RPMI8226 (cell line): ENCODE results near the gene SCN2A.
A peak's percentile ranks its signal among the peaks of the same experiment; 100 is the strongest.
"Not testable (repeated sequence)": the region's sequence is repeated elsewhere in the genome, so short reads cannot be mapped to it uniquely, and the experiment has no call there.

ENCODE experiments used
- DNase-seq: peaks from one replicate; pipeline ENCODE4 v3.0.0-alpha.2; 2015

Gene SCN2A

DNA sequence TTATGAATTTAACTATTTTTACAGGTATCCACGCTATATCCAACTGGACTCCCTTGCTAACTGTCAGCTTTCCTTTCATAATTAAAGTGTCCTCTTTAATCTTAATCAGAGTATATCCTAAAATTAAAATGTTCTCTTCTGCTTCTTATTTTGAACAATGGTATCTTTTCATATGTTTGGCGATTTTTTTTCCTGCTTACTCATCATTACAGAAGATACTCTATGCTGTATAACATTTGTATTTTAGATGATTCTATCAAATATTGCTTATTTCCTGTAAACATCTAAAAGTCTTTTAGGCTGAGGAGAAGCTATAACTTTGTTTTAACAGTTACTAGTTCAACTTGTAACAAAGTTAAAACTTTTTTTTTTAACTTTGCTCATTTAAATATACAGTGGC lies 17.4 kb downstream of the SCN2A start:
- no peak for DNase-seq

- DNase-seq: not testable (repeated sequence)
These were observed 21.1 kb downstream of the SCN2A start for GRCh38 chr2:165260347-165260746.

DNA sequence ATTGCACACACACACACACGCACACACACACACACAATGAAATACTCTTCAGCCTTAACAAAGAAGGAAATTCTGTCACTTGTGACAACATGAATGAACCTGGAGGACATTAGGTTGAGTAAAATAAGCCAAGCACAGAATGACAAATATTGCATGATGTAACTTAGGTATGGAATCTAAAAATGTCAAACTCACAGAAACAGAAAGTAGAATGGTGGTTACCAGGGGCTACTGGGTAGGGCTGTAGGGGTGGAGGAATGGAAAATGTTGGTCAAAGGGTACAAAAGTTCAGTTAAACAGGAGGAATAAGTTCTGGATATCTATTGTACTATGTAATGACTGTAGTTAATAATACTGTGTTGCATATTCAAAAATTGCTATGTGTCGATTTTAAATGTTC lies 29.5 kb downstream of the SCN2A start:
- no peak for DNase-seq

DNA sequence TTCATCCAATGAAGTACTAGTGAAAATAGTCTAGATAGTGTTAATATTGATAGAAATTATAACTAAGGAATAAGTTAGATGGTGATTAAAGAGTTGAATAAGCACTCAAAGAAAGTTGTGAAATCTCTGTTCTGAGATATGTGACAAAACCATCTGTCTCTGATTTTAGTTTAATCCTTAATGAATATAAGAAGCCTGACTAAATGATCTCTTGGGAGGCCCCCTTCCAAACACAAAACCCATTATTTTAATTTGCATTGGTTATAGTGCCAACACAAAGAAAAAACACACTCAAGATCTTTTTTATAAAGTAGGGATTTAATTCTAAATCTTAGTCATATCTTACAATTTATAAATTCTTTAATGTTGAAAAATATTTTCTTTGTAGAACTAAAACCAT lies 34.0 kb downstream of the SCN2A start:
- DNase-seq: no peak

GRCh38 chr2:165274698-165275097 lies 35.5 kb downstream of the SCN2A start:
- peak; percentile 8 for DNase-seq

GRCh38 chr2:165275932-165276331 lies 36.7 kb downstream of the SCN2A start:
- no peak for DNase-seq

DNA sequence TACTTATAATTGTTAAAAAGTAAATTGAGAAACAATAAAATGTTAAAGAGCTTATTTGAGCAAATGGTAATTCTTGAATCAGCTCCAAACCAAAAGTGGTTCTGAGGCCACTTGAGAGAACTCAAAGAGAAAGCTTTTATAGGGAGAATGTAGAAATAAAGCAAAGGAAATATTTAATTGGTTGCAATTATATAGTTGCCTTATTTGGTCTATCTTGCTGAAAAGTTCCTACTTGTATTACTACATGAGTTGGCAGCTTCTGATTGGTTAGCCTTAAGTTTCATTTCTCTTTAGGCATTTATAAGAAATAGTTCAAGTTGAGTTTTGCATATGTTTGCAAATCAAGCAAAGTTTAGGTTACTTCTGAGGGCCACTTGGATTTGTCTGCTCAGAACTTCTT lies 38.1 kb downstream of the SCN2A start:
- DNase-seq: no peak

GRCh38 chr2:165277860-165278656 lies 38.8 kb downstream of the SCN2A start:
- no peak for DNase-seq

DNA sequence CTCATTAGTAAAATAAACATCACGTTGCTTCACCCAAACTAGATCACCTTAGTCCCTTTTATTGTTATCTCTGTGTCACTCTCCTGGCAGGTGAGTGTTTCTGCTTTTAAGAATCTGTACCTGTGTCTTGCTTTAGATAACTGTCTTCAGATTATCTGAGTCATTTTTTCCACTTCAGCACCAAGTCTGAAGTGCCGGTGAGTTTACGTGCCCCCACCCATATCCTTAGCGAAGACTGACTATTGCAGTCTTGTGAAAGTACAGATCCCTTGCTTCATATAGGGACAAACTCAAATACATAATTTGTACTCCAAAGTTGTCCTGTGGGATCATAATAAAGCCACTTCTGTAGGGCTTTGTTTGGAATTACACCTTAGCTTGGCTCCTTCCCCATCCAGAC lies 41.1 kb downstream of the SCN2A start:
- no peak for DNase-seq

- DNase-seq: no peak
These were observed 42.2 kb downstream of the SCN2A start for GRCh38 chr2:165281387-165281786.

- DNase-seq: no peak
These were observed 44.1 kb downstream of the SCN2A start for GRCh38 chr2:165283342-165283741.

GRCh38 chr2:165287094-165287778 lies 48.0 kb downstream of the SCN2A start:
- DNase-seq: no peak

GRCh38 chr2:165289069-165289468 lies 49.9 kb downstream of the SCN2A start:
- DNase-seq: no peak

DNA sequence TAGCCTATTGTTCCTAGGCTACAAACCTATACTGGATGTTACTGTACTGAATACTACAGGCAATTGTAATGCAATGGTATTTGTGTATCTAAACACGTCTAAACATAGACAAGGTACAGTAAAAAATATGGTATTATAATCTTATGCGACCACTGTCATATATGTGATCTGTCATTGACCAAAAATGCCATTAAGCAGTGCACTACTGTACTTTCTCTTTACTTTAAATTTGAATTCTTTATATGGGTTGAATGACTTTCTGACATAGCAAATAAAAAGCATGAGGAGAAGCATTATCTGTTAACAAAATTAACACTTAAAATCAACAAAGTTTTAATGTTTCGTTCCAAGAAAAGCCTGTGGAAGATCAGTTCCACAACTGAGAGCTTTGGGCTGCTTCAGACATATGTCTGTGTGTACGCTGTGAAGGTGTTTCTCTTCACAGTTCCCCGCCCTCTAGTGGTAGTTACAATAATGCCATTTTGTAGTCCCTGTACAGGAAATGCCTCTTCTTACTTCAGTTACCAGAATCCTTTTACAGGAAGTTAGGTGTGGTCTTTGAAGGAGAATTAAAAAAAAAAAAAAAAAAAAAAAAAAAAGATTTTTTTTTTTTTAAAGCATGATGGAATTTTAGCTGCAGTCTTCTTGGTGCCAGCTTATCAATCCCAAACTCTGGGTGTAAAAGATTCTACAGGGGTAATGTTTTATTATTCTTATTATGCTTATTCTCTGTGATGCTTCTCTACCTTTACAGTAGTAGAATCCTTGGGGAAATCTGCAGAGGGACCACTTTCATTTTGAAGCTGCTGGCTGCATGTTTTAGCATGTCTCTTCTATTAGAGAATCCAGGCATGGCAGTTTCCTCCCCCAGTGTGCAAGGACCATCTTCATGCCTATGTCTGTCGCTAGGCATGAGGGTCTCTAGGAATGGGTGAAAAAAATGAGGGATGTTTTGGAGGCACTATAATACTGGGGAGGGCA lies 54.5 kb downstream of the SCN2A start:
- DNase-seq: peak; percentile 83

- DNase-seq: no peak
These were observed 55.7 kb downstream of the SCN2A start for GRCh38 chr2:165294912-165295311.

DNA sequence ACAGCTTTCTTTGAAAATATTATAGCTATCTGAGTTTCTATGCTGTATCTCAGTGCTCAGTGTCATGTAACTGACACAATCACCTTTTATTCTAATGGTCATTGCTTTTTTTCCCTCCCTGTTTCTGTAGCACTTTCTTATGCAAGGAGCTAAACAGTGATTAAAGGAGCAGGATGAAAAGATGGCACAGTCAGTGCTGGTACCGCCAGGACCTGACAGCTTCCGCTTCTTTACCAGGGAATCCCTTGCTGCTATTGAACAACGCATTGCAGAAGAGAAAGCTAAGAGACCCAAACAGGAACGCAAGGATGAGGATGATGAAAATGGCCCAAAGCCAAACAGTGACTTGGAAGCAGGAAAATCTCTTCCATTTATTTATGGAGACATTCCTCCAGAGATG lies 56.4 kb downstream of the SCN2A start:
- no peak for DNase-seq

DNA sequence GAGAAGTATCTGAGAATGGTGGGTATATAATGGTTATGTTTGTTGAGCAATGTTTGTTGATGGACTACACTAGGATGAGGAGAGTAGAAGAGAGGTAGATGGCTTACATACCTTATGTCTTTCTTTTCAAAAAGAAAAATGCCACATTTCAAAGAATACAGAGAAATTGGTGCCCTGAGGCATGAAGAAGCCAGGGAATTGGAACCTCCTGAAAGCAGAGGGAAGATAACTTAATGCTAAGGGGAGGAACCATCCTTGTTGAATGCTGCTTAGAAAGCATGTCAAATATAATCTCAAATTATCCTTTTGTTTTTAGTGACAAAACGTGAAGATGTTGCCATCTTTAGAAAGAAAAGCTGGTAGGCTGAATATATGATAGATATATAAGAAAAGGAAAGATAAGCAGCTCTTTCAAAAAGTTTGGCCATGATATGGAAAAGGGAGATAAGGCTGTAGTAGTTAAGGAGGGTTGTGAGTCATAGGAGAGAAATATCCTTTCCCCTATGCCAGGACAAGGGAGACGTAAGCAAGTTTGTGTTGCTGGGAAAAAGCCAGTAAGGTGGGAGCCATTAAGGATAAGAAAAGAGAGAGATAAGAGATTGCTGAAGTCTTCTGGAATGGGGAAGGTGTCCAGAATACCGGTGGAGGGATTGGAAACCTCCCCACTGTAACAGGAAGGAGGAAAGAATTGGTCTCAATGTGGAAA lies 66.3 kb downstream of the SCN2A start:
- DNase-seq: no peak

DNA sequence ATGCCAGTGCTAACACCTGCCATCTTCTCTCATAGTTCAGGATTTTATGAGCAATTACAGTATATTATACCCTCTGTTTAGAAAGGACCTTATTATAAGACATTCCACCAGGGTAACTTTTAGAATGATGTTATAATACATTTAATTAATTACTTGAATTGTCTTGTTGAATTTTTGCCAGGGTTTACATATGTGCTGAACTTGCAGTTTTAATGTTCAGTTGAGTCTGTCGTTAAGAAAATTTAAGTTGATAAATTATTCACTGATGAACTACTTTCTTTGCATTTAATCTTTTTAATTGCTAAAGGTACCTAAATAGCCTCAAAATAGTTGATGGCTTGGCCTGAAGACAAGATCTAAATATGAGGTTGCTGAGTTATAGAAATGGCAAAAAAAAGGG lies 68.1 kb downstream of the SCN2A start:
- no peak for DNase-seq

DNA sequence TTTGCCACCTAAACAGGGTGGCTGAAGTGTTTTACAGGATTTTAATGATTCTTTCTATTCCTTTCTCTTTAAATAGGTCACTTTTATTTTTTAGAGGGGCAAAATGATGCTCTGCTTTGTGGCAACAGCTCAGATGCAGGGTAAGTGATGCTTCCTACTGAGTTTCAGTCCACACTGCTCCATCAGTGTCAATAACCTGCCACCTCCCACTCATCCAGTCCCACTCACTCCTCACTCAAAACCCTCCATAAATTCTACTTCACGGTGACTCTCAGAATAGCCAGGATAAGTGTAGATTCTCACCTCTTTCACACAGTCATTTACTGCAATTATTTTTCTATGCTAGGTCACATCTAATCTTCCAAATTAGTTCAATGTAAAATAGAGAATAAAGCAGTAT lies 72.7 kb downstream of the SCN2A start:
- no peak for DNase-seq

- no peak for DNase-seq
These were observed 73.8 kb downstream of the SCN2A start for GRCh38 chr2:165312999-165313398.

DNA sequence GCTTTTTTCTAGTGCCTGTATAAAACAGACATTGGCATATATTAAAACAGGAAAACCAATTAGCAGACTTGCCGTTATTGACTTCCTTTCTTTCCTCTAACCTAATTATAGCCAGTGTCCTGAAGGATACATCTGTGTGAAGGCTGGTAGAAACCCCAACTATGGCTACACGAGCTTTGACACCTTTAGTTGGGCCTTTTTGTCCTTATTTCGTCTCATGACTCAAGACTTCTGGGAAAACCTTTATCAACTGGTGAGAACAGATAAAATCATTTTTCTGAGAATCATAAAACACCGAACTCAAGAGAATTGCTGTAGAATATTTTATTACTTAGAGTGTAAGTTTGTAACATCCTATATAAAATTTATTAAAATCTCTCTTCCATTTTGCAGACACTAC lies 74.3 kb downstream of the SCN2A start:
- no peak for DNase-seq

- DNase-seq: peak; percentile 14
These were observed 89.1 kb downstream of the SCN2A start for GRCh38 chr2:165328272-165328671.

- DNase-seq: not testable (repeated sequence)
These were observed 105.1 kb downstream of the SCN2A start for GRCh38 chr2:165344276-165344675.
